SH-SY5Y (cell line): ENCODE measurements around the gene ERVW-1.

Experiments used
- GATA2 ChIP-seq: IDR thresholded peaks from 2 replicates; pipeline ENCODE4 v1.6.1; 2011; ENCODE audit warnings: mild to moderate bottlenecking, low read depth, low read length
- GATA3 ChIP-seq: IDR thresholded peaks from 2 replicates; pipeline ENCODE4 v1.6.1; 2011; ENCODE audit warnings: low read depth, mild to moderate bottlenecking, low read length, moderate library complexity

DNA sequence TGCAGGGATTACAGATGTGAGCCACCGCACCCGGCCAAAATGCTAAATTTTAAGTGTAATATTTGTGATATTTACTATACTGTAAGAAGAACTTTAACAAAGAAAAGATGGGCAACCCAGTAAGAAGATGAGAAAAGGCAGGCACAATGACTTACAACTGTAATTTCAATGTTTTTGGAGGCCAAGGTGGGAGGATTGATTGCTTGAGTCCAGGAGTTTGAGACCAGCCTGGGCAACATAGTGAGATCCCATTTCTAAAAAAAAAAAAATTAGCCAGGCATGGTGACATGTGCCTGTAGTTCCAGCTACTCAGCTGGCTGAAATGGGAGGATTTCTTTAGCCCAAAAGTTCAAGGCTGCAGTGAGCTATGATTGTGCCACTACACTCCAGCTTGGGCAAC, 42.2 kb downstream of the ERVW-1 start:
- TF ChIP-seq GATA2 (no peak), GATA3 (no peak)
